Cardiac fibroblast (primary cell): ENCODE measurements around the gene UGCG.

Experiments used
- DNase-seq, 2 donors: peaks; one replicate each; pipeline versions ENCODE4 v3.0.0 to v3.0.0-alpha.2; 2010; ENCODE audit warnings: low read depth in 2 of 2
- H3K4me3 ChIP-seq, 2 donors: replicated peaks in 1 of 2; 1 replicate in 1 of 2; 2 replicates in 1 of 2; pipeline ENCODE4 v1.5.1; 2011; ENCODE audit warnings: low read depth in 2 of 2, low read length in 2 of 2, mild to moderate bottlenecking in 2 of 2, moderate library complexity in 1 of 2
- TF ChIP-seq, protein P1 (sequence below): IDR thresholded peaks from one replicate; pipeline ENCODE4 v1.5.1; 2011; ENCODE audit warnings: low read depth, mild to moderate bottlenecking, low read length, inconsistent platforms

UGCG gene

DNA sequence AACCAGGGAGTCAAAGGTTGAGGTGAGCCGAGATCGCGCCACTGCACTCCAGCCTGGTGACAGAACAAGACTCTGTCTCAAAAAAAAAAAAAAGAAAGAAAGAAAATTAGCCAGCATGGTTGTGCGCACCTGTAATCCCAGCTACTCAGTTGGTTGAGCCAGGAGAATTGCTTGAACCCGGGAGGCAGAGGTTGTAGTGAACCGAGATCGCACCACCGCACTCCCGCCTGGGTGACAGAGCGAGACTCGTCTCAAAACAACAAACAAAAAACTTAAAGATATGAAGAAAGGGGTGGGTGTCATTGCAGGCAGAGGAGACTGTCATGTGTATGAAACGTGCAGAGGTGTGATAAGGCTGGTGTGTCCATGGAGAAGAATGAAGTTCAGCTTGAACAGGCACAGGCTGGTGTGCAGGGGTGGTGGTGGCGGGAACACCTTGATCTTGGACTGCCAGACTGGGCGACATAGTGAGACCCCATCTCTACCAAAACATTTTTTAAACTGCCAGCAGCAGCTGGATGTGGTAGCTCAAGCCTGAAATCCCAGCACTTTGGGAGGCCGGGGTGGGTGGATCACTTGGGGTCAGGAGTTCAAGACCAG lies 69.6 kb downstream of the UGCG start:
- TF ChIP-seq, protein P1, sequence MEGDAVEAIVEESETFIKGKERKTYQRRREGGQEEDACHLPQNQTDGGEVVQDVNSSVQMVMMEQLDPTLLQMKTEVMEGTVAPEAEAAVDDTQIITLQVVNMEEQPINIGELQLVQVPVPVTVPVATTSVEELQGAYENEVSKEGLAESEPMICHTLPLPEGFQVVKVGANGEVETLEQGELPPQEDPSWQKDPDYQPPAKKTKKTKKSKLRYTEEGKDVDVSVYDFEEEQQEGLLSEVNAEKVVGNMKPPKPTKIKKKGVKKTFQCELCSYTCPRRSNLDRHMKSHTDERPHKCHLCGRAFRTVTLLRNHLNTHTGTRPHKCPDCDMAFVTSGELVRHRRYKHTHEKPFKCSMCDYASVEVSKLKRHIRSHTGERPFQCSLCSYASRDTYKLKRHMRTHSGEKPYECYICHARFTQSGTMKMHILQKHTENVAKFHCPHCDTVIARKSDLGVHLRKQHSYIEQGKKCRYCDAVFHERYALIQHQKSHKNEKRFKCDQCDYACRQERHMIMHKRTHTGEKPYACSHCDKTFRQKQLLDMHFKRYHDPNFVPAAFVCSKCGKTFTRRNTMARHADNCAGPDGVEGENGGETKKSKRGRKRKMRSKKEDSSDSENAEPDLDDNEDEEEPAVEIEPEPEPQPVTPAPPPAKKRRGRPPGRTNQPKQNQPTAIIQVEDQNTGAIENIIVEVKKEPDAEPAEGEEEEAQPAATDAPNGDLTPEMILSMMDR = no peak
- DNase-seq = no peak

DNA sequence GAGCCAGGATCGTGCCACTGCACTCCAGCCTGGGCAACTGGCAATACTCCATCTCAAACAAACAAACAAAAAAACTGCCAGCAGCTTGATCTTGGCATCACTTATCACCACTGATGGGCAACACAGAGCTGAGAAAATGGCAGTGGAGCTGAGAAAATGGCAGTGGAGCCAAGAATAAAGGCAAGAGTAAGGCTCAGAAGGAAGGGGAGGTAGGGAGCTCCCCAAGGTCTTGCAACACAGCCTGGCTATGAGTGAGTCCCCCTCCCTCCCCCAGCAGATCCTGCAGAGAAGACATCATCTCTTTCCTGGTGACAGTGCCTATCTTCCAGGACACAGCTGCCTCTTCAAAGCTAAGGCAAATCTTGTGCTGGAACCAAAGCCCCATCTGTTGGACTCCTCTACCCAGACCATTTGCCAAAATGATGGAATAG lies 70.3 kb downstream of the UGCG start:
- peak; percentile 39 to 85 for DNase-seq
- H3K4me3 ChIP-seq = no peak overlapping the region
- TF ChIP-seq, protein P1 = no peak

More for the DNA sequence above, 69.6 kb downstream of the UGCG start:
- H3K4me3 ChIP-seq = no peak overlapping the region

DNA sequence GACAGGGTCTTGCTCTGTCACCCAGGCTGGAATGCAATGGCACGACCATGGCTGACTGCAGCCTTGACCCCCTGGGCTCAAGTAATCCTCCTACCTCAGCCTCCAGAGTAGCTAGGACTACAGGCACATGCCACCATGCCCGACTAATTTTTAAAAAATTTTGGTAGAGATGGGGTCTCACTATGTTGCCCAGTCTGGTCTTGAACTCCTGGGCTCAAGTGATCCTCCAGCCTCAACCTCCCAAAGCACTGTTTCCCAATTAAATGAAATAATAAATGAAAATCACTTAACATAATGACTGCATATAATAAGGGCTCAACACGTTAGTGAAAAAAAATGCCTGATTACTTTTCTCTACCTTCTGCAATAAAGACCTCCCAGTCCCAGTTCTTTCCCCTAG lies 71.0 kb downstream of the UGCG start:
- no peak overlapping the region for H3K4me3 ChIP-seq
- DNase-seq = no peak
- TF ChIP-seq, protein P1 = no peak

DNA sequence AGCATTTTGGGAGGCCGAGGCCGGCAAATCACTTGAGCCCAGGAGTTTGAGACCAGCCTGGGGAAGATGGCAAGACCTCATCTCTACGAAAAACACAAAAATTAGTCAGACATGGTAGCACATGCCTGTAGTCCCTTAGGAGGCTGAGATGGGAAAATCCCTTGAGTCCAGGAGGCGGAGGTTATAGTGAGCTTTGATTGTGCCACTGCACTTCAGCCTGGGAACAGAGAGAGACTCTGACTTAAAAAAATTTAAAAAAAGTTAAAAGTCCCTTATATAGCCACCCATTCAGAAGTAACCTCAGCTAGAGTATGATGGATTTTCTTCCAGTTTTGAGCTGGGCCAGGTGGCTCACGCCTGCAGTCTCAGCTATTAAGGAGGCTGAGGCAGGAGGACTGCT lies 72.4 kb downstream of the UGCG start:
- TF ChIP-seq, protein P1 = no peak
- peak; percentile 63 to 98 for DNase-seq
- H3K4me3 ChIP-seq = no peak overlapping the region

DNA sequence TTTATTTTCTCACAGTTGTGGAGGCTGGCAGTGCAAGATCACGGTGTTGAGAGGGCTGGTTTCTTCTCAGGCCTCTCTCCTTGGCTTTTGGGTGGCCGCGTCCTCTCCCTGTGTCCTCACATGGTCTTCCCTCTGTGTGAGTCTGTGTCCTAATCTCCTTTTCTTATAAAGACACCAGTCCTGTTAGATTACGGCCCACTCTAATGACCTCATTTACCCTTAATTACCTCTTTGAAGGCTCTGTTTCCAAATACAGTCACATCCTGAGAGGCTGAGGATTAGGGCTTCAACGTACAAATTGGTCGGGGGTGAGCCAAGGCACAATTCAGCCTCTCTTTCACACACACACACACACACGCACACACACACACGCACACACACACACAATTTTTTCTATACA lies 73.0 kb downstream of the UGCG start:
- TF ChIP-seq, protein P1 = no peak
- H3K4me3 ChIP-seq = no peak overlapping the region
- DNase-seq = no peak

DNA sequence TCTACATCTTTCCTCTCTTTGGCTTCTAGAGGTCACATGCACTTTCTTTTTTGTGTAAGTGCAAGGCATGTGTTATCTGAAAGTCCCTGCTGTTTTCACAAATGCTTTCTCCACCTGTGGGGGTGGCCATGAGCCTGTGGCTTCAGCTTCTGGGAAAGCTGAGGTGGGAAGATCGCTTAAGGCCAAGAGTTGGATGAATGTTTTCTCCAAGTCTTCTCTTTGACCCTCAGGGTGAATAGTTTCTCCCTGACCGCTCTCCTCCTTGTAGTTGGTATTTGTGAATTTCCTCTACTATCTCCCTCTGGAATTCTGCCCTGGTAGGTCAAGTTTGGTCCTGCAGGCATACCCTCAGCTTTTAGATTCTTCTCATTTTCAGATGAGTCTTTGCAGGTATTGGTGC lies 74.2 kb downstream of the UGCG start:
- no peak overlapping the region for H3K4me3 ChIP-seq
- DNase-seq = no peak
- TF ChIP-seq, protein P1 = no peak
